MCF 10A (cell line): ENCODE results near the gene MAP3K5. TPM values are rescaled to one million over a fixed set of nuclear protein-coding genes. Genes with fewer than 3 reads are reported as not detected.

Experiments used
- BruUV-seq: library from RNA; stranded (reverse); fragments of 400-500 nt; replicated peaks from 2 replicates; lab custom pipeline; 2021; lab: Mats Ljungman, UMichigan
- CTCF ChIA-PET: fragments of 300-600 bp; sonication (Branson Sonifier 250); formaldehyde crosslinking; extraction: SDS; loops from one replicate; lab custom pipeline; 2021; ENCODE audit warnings: antibody characterized with exemption, inconsistent platforms; lab: Yijun Ruan, JAX
- POLR2A ChIA-PET: fragments of 300-600, 350-650 bp; sonication (Branson Sonifier 250); formaldehyde crosslinking; extraction: SDS; loops from one replicate; lab custom pipeline; 2020; ENCODE audit warnings: antibody characterized with exemption, inconsistent platforms; lab: Yijun Ruan, JAX
- DNase-seq: peaks from one replicate; pipeline ENCODE4 v3.0.0-alpha.2; 2018; ENCODE audit not compliant: unreplicated experiment
- H3K27ac Mint-ChIP-seq: one replicate; pipeline ENCODE4 v1.8.0; 2022; ENCODE audit warnings: mild to moderate bottlenecking, low read depth, mixed read lengths; ENCODE audit not compliant: unreplicated experiment
- H3K27me3 Mint-ChIP-seq: one replicate; pipeline ENCODE4 v1.8.0; 2022; ENCODE audit warnings: mixed read lengths; ENCODE audit not compliant: insufficient read depth, unreplicated experiment
- H3K36me3 Mint-ChIP-seq: one replicate; pipeline ENCODE4 v1.8.0; 2022; ENCODE audit warnings: mild to moderate bottlenecking, moderate library complexity, mixed read lengths; ENCODE audit not compliant: insufficient read depth, unreplicated experiment
- H3K4me1 Mint-ChIP-seq: one replicate; pipeline ENCODE4 v1.8.0; 2022; ENCODE audit warnings: mixed read lengths; ENCODE audit not compliant: insufficient read depth, unreplicated experiment
- H3K4me3 Mint-ChIP-seq: one replicate; pipeline ENCODE4 v1.8.0; 2022; ENCODE audit warnings: mild to moderate bottlenecking, moderate library complexity, mixed read lengths; ENCODE audit not compliant: unreplicated experiment
- H3K9me3 Mint-ChIP-seq: one replicate; pipeline ENCODE4 v1.8.0; 2022; ENCODE audit warnings: mixed read lengths; ENCODE audit not compliant: unreplicated experiment
- CTCF ChIP-seq: fragments of 200-600 bp; IDR thresholded peaks from one replicate; pipeline ENCODE4 v1.8.0; 2022; ENCODE audit warnings: antibody characterized with exemption, mild to moderate bottlenecking; ENCODE audit not compliant: unreplicated experiment
- intact Hi-C: fragments of 100-400 bp; cut with micrococcal nuclease; formaldehyde crosslinking; loops from 2 replicates; pipeline ENCODE4 v1.14.1; 2022
- total RNA-seq: library from RNA; stranded (reverse); gene quantifications from 2 replicates; pipeline ENCODE4 v1.2.3, GENCODE V29; 2022

MAP3K5 gene
- total RNA-seq, 1 experiment from 2014 or later, result 8.4 TPM

DNA sequence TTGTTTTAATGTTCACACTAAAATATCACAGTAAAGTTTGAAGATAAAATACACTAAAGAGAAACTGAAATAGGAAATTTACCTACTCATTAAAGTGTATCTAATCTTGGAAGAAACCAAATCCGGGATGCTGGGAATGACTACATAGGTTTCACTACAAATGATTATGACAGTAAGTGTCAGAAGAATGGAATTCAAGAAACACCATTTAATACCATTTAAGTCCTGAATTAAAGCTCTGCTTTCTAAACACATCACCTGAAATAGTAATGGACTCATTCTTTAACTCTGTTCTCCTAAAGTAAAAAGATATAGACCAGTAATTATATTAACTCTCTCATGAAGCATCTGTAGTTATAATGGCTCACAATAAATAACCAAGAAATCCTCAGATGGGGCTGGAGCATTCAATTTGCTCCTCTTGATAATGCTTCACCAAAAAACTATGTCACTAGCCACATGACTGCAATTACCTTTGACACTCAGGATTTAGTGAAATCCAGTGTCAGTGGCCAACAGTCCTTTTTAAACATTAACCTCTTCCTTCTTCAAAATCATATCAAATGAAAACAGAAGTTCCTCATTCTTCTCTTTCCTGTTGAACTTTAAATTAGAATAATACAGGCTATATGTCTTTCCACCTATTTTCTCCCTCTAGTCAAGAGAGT lies 283.4 kb downstream of the MAP3K5 start:
- H3K4me3 Mint-ChIP-seq, result no peak overlapping the region
- H3K9me3 Mint-ChIP-seq, result no peaks in the 10 kb centered on the region
- no peak for TF ChIP-seq CTCF
- no TSS peak for BruUV-seq
- no peaks in the 10 kb centered on the region for H3K4me1 Mint-ChIP-seq
- intact Hi-C loops, result no loop called here
- POLR2A ChIA-PET, result no interaction called here
- no peak overlapping the region for H3K27ac Mint-ChIP-seq
- no peak for DNase-seq
- CTCF ChIA-PET, result interaction anchor here (0.6 to 1.0 kb wide), 2 partner anchors 41 to 68 kb away, joined by 4 to 9 read pairs; partner anchors contain the start of gene MAP7
- no peaks in the 10 kb centered on the region for H3K27me3 Mint-ChIP-seq
- no peaks in the 10 kb centered on the region for H3K36me3 Mint-ChIP-seq

Other genes with a start within 250 kb of the MAP3K5 start
- 15.4 and 17.2 TPM in 2 replicates for gene MAP7, start 242.1 kb downstream of the MAP3K5 start, total RNA-seq
- 6.0 and 8.2 TPM in 2 replicates for gene PEX7, start 30.1 kb upstream of the MAP3K5 start, total RNA-seq
- gene SLC35D3, start 129.8 kb upstream of the MAP3K5 start, total RNA-seq, result not detected in 2 replicates